CD4-positive, alpha-beta T cell treated with Interleukin-6 at 100 ng/mL for 8 hours (primary cell): ENCODE results near the gene KIF18A.
"Not testable (repeated sequence)": the region's sequence is repeated elsewhere in the genome, so short reads cannot be mapped to it uniquely, and the experiment has no call there.

ENCODE experiments used
- DNase-seq: peaks from one replicate; pipeline ENCODE4 v3.0.0-alpha.2; 2020; ENCODE audit warnings: mixed read lengths, low spot score

The KIF18A gene

GRCh38 chr11:28107750-28108618, at the start of gene KIF18A, which contains the start of gene METTL15:
Gene KIF18A (minus strand): TSS chr11:28108156. CDS start chr11:28097947, 10,209 bp downstream.
Gene METTL15 (plus strand): TSS chr11:28108388. CDS start chr11:28113335, 4,947 bp downstream.
- DNase-seq, result peak; percentile 96

- no peak for DNase-seq
Measured at GRCh38 chr11:28153586-28153985, 45.6 kb upstream of the KIF18A start.

- DNase-seq, result no peak
Measured at GRCh38 chr11:28152743-28153142, 44.8 kb upstream of the KIF18A start.

GRCh38 chr11:28146123-28146751, 38.3 kb upstream of the KIF18A start:
- no peak for DNase-seq

GRCh38 chr11:28144808-28145207, 36.9 kb upstream of the KIF18A start:
- no peak for DNase-seq

- DNase-seq, result no peak
Measured at GRCh38 chr11:28142724-28143123, 34.8 kb upstream of the KIF18A start.

GRCh38 chr11:28140689-28141455, 32.9 kb upstream of the KIF18A start:
- no peak for DNase-seq

GRCh38 chr11:28139841-28140415, 32.0 kb upstream of the KIF18A start:
- DNase-seq, result no peak

- no peak for DNase-seq
Measured at GRCh38 chr11:28137832-28138231, 29.9 kb upstream of the KIF18A start.

- DNase-seq, result no peak
Measured at GRCh38 chr11:28137366-28137765, 29.4 kb upstream of the KIF18A start.

GRCh38 chr11:28136157-28136556, 28.2 kb upstream of the KIF18A start:
- not testable (repeated sequence) for DNase-seq

- no peak for DNase-seq
Measured at GRCh38 chr11:28133146-28133545, 25.2 kb upstream of the KIF18A start.

GRCh38 chr11:28132548-28132947, 24.6 kb upstream of the KIF18A start:
- DNase-seq, result no peak

- no peak for DNase-seq
Measured at GRCh38 chr11:28123151-28123581, 15.2 kb upstream of the KIF18A start.

GRCh38 chr11:28117712-28118111, 9.8 kb upstream of the KIF18A start:
- DNase-seq, result no peak

GRCh38 chr11:28114731-28115130, 6.8 kb upstream of the KIF18A start:
- no peak for DNase-seq

- DNase-seq, result no peak
Measured at GRCh38 chr11:28114116-28114515, 6.2 kb upstream of the KIF18A start.

GRCh38 chr11:28110821-28111200, 2.9 kb upstream of the KIF18A start:
- no peak for DNase-seq

GRCh38 chr11:28110108-28110820, 2.3 kb upstream of the KIF18A start:
- DNase-seq, result peak; percentile 41

GRCh38 chr11:28108958-28109357, 1.0 kb upstream of the KIF18A start:
- DNase-seq, result no peak

- peak; percentile 6 for DNase-seq
Measured at GRCh38 chr11:28107191-28107749, 686 bp downstream of the KIF18A start.
